Activated CD8-positive, alpha-beta T cell treated with anti-CD3 and anti-CD28 coated beads for 36 hours (primary cell): ENCODE results near the gene PRKAG2. TPM values are rescaled to one million over a fixed set of nuclear protein-coding genes. Genes with fewer than 3 reads are reported as not detected.

Source experiments
- ATAC-seq: fragments of 200-7000 bp; cut with Tn5 transposase; one replicate; pipeline ENCODE4 v1.10.0; 2021; ENCODE audit warnings: mild to moderate bottlenecking, moderate library complexity
- CTCF ChIA-PET: fragments of 350-600 bp; sonication (Branson Sonifier 250); formaldehyde crosslinking; loops from one replicate; lab custom pipeline; 2021; ENCODE audit warnings: antibody characterized with exemption; lab: Charles Lee
- POLR2A ChIA-PET: fragments of 350-600 bp; sonication (Branson Sonifier 250); formaldehyde crosslinking; loops from one replicate; lab custom pipeline; 2021; ENCODE audit warnings: antibody characterized with exemption; lab: Charles Lee
- DNase-seq: peaks from one replicate; pipeline ENCODE4 v3.0.0-alpha.2; 2020
- H3K27ac Mint-ChIP-seq: one replicate; pipeline ENCODE4 v1.8.0; 2021; ENCODE audit warnings: mild to moderate bottlenecking, mixed read lengths
- H3K27me3 Mint-ChIP-seq: one replicate; pipeline ENCODE4 v1.8.0; 2021; ENCODE audit warnings: mixed read lengths
- H3K36me3 Mint-ChIP-seq: one replicate; pipeline ENCODE4 v1.8.0; 2021; ENCODE audit warnings: low read depth, mixed read lengths
- H3K4me1 Mint-ChIP-seq: one replicate; pipeline ENCODE4 v1.8.0; 2021; ENCODE audit warnings: low read depth, mixed read lengths
- H3K4me3 Mint-ChIP-seq: one replicate; pipeline ENCODE4 v1.8.0; 2021; ENCODE audit warnings: mild to moderate bottlenecking, moderate library complexity, mixed read lengths
- H3K9me3 Mint-ChIP-seq: one replicate; pipeline ENCODE4 v1.8.0; 2021; ENCODE audit warnings: mixed read lengths
- CTCF ChIP-seq: fragments of 200-600 bp; IDR thresholded peaks from one replicate; pipeline ENCODE4 v1.8.0; 2022; ENCODE audit warnings: antibody characterized with exemption, mild to moderate bottlenecking
- intact Hi-C: fragments of 100-400 bp; cut with micrococcal nuclease; formaldehyde crosslinking; loops from one replicate; pipeline ENCODE4 v1.10.0; 2022
- total RNA-seq, 2 experiments: library from RNA; stranded (reverse); gene quantifications; one replicate each; pipeline ENCODE4 v1.2.3, GENCODE V29; 2021

Gene PRKAG2
- total RNA-seq, 2 experiments from 2014 or later = 17.0 to 19.2 TPM

- no peaks in the 10 kb centered on the region for H3K9me3 Mint-ChIP-seq
- intact Hi-C loops = no loop called here
- H3K27ac Mint-ChIP-seq = no peak overlapping the region
- no peaks in the 10 kb centered on the region for H3K27me3 Mint-ChIP-seq
- no peak for TF ChIP-seq CTCF
- POLR2A ChIA-PET = interaction anchor here (1.0 kb wide), 1 partner anchor 173 kb away, joined by 3 read pairs; no protein-coding TSS in a partner anchor
- DNase-seq (no peak), ATAC-seq (no peak)
- H3K4me1 Mint-ChIP-seq = peaks cover 6% of the 10 kb centered on the region
- no peaks in the 10 kb centered on the region for H3K36me3 Mint-ChIP-seq
- CTCF ChIA-PET = interaction anchor here (1.3 to 2.0 kb wide), 3 partner anchors 9 to 46 kb away, joined by 4 to 6 read pairs (median 5); no protein-coding TSS in a partner anchor
- H3K4me3 Mint-ChIP-seq = no peak overlapping the region
These were observed 140.5 kb downstream of the PRKAG2 start for GRCh38 chr7:151736403-151736909.

GRCh38 chr7:151735851-151736402 is 141.0 kb downstream of the PRKAG2 start:
- TF ChIP-seq CTCF = no peak
- H3K36me3 Mint-ChIP-seq = no peaks in the 10 kb centered on the region
- H3K27me3 Mint-ChIP-seq = no peaks in the 10 kb centered on the region
- peaks cover 6% of the 10 kb centered on the region for H3K4me1 Mint-ChIP-seq
- DNase-seq (no peak), ATAC-seq (no peak)
- POLR2A ChIA-PET = interaction anchor here (1.0 kb wide), 1 partner anchor 173 kb away, joined by 3 read pairs; no protein-coding TSS in a partner anchor
- H3K9me3 Mint-ChIP-seq = no peaks in the 10 kb centered on the region
- intact Hi-C loops = no loop called here
- no peak overlapping the region for H3K27ac Mint-ChIP-seq
- H3K4me3 Mint-ChIP-seq = no peak overlapping the region
- CTCF ChIA-PET = interaction anchor here (1.1 to 2.0 kb wide), 3 partner anchors 21 to 47 kb away, joined by 3 to 6 read pairs (median 5); no protein-coding TSS in a partner anchor

GRCh38 chr7:151735186-151735850 is 141.6 kb downstream of the PRKAG2 start:
- no peak overlapping the region for H3K27ac Mint-ChIP-seq
- peaks cover 6% of the 10 kb centered on the region for H3K4me1 Mint-ChIP-seq
- intact Hi-C loops = no loop called here
- CTCF ChIA-PET = interaction anchor here (1.1 to 2.0 kb wide), 4 partner anchors 21 to 48 kb away, joined by 3 to 6 read pairs (median 4); no protein-coding TSS in a partner anchor
- no peak for TF ChIP-seq CTCF
- no peak for DNase-seq
- no peak overlapping the region for H3K4me3 Mint-ChIP-seq
- POLR2A ChIA-PET = no interaction called here
- no peak for ATAC-seq
- no peaks in the 10 kb centered on the region for H3K36me3 Mint-ChIP-seq
- H3K9me3 Mint-ChIP-seq = no peaks in the 10 kb centered on the region
- H3K27me3 Mint-ChIP-seq = no peaks in the 10 kb centered on the region

- no peak for DNase-seq
- CTCF ChIA-PET = interaction anchor here (0.8 kb wide), 1 partner anchor 79 kb away, joined by 3 read pairs; no protein-coding TSS in a partner anchor
- no peaks in the 10 kb centered on the region for H3K27me3 Mint-ChIP-seq
- no peak overlapping the region for H3K27ac Mint-ChIP-seq
- no peak overlapping the region for H3K4me3 Mint-ChIP-seq
- peaks cover 13% of the 10 kb centered on the region for H3K4me1 Mint-ChIP-seq
- ATAC-seq = no peak
- TF ChIP-seq CTCF = no peak
- H3K9me3 Mint-ChIP-seq = no peaks in the 10 kb centered on the region
- intact Hi-C loops = no loop called here
- H3K36me3 Mint-ChIP-seq = no peaks in the 10 kb centered on the region
- POLR2A ChIA-PET = interaction anchor here (0.8 kb wide), 1 partner anchor 214 kb away, joined by 4 read pairs; no protein-coding TSS in a partner anchor
These were observed 143.9 kb downstream of the PRKAG2 start for GRCh38 chr7:151732834-151733592.
